GM19463 (cell line): ENCODE data around the gene ONECUT3.

Experiments used
- ATAC-seq: cut with Tn5 transposase; IDR thresholded peaks from one replicate; pipeline ENCODE4 v1.9.1; 2021; ENCODE audit warnings: mild to moderate bottlenecking, moderate library complexity; ENCODE audit not compliant: unreplicated experiment

ONECUT3 gene

DNA sequence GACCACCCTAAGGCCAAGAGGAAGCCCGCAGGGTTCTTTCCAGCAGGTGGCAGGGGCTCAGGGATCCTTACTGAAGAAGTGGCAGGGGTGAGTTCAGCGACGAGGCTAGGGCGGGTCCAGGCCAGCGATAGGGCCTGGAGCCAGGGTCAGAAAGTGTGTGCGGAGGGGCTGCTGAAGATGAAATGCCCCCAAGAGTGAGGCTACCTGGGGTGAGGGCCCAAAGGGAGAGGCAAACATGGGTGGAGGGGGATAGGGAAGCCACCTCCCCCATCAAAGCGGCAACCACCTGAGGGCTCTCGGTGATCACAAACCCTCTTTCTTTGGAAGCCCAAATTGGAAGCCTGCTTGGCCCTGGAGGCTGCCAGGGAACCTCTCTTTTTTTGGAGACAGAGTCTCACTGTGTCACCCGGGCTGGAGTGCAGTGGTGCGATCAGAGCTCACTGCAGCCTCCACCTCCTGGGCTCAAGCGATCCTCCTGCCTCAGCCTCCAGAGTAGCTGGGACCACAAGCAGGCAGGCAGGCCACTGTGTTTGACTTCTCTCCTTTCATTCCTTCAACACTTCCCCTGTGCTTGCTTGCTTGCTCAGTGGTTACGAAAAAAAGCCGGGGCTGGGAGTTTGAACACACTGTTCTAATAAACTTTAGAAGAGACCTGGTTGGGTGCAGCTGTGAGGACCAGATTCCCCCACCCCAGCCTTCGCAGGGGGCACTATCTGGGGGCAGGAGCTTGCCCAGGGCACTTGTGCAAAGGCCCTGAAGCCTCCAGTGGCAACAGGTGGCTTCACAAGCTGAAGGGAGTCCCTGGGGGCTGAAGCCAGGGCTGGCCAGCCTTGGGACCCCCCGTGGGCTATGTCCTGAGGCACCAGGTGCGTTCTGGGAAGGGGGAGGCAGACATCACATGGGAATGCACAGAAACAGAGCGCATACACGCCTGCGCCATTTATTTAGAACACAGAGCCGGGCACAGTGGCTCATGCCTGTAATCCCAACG is 60.2 kb downstream of the ONECUT3 start:
- ATAC-seq = no peak

- no peak for ATAC-seq
Observed at GRCh38 chr19:1814391-1814790, 61.1 kb downstream of the ONECUT3 start.

DNA sequence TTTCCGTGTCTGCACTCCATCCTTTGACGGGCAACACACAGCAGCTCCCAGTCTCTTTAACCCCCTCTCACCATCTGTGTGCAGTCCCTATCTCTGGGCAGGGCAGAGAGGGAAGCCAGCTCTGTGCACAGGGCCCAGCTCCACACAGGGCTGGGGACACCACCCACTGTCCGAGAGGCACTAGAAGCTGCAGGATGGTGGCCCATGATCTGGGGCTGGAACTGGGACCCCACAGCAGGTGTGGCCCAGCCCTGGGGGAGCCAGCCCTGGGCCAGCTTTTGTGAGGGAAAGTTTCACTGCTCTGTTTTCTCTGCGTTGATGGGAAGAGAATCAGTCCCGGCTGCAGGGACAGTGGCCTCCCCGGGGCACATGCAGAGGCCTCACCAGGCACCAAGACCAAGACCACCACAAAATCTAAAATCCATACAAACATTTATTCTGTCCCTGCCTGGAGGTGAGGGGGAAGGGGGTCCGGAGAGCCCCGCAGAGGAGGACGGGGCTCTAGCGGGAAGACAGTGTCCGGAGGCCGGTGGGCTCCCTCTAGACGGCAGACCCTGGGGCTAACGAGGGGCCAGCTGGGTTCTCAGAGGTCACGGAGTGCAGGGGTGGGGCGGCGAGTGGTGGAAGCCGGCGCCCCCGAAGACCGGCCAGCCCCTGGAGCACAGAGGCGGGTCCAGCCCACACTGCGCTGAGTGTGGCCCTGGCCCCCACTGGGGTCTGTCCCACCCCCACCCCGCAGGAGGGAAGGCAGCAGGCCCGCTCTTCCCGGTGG is 61.7 kb downstream of the ONECUT3 start:
- ATAC-seq = no peak

- ATAC-seq = no peak
Observed at GRCh38 chr19:1815605-1816529, 62.6 kb downstream of the ONECUT3 start.

DNA sequence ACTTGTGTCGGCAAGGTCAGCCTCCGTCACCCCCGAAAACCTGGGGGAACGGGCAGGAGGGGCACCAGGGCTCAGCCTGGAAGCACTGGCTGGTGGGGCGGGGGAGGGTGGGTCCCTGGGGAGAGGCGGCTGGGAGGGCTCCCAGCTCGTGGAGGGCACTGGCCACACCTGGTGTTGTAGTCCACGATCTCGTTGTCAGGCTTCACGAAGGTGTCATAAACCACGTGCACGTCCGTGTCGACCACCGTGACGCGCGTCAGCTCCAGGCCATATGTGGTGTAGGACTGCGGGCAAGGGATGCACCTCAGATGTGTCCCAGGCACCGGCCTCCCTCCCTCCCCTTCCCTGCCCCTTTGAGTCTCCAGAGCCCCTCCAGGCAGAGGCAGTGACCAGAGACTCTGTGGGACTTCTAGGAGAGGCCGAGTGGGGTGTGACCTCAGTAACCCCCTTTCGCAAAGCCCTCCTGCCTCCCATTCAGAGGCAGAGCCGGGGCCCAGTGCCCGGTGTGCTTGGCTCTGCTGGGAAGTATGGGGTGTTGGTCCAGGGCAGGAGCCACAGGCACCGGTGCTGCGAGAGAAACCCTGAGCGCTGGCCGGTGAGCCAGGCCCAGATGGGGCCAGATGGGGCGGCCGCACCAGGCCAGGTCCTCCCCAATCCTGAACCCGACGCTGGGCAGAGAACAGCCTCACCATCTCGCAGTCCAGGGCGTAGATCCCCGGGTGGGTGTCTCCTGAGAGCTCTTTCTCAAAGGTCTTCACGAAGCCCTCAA is 63.4 kb downstream of the ONECUT3 start:
- no peak for ATAC-seq

DNA sequence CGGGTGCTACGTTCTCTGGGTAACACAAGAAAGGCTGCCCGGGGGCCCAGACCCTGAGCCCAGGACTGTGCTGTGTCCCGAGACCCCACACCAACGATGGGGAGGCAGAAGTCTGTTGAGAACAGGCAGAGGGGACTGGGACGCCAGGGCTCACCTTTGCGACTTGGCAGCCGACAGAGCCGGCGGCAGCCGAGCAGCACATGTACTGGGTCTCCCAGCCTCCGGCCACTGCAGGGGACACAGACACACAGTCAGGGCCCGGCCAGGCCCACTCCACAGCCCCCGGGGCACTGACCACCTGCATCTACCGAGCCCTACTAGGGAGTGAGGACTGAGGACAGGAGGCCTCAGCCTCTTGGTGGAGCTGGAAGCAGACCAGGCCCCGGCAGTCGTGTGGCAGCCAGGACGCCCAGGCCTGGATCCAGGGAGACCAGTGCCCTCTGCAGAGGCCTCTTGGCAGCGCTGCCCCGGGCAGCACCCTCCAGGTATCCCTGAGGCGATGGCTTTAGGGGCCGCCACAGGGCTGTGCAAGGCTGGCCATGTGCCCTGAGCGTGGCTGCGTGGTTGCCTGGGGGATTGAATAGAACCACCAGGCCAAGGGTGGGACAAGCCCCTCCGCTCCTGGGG is 64.4 kb downstream of the ONECUT3 start:
- no peak for ATAC-seq

DNA sequence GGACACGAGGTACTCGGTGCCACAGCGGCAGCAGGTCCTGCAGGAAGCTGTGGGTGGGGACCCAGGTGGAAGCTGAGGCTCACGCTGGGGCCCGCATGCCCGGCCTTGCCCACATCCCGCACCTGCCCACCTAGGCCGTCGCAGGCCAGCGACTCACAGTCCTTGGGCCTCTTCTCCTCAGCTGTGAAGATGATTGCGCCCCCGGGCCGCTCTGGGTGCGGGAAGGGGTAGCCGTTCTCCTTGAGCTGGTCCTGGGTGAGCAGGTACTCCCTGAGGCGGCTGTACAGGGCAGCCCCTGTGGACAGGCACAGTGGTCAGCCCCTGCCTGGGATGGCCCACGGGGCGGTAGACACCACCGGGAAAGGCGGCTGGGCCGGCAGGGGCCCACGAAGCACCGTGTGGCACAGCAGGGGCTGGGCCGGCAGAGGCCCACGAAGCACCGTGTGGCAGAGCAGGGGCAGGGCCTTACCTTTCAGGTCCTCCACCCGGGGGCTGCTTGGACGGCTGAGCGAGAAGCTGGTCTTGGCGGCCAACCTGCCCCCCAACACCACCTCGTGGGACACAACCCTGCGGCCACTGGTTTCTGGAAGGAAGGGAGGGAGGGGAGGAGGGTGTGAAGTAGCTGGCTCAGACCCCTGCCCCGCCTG is 65.4 kb downstream of the ONECUT3 start:
- no peak for ATAC-seq

- ATAC-seq = no peak
Observed at GRCh38 chr19:1819341-1820255, 66.3 kb downstream of the ONECUT3 start.

- no peak for ATAC-seq
Observed at GRCh38 chr19:1822210-1822609, 68.9 kb downstream of the ONECUT3 start.

DNA sequence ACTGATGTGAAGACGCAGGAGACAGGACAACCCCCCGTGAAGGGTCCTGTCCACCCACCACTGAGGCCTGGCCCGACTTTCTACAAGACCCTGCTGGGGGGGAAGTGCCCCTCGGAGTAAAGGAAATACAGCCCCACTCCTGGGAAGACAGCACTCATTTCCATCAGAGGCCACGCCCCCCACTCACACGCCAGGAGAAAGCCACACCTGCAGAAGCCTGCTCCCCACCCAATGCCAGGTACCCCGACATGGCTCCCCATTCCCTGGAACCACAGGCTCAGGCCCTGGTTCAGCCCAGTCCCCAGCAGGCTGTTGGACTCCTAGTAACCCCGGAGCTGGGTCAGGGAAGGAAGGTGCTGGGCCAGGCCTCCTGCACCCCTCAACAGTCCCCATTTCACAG is 69.7 kb downstream of the ONECUT3 start:
- ATAC-seq = no peak

GRCh38 chr19:1823539-1824251 is 70.4 kb downstream of the ONECUT3 start:
- no peak for ATAC-seq

DNA sequence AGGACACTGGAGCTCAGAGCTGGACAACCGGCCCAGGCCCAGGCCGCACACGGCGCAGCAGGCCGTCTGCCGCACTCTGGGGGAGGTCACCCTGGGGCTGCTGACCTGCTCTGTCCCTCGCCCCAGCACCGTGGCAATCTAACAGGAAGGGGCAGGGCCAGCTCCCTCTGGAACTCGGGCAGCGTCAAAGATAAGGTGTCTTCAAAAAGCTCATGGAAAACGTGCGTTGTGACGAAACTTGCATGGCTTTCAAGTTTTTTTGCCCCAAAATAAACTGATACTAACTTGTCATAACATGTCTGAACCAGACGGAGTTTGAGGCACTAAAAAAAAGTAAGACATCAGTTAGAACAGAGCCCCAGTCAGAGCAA is 70.9 kb downstream of the ONECUT3 start:
- ATAC-seq = no peak

GRCh38 chr19:1825909-1826556 is 72.7 kb downstream of the ONECUT3 start:
- no peak for ATAC-seq

DNA sequence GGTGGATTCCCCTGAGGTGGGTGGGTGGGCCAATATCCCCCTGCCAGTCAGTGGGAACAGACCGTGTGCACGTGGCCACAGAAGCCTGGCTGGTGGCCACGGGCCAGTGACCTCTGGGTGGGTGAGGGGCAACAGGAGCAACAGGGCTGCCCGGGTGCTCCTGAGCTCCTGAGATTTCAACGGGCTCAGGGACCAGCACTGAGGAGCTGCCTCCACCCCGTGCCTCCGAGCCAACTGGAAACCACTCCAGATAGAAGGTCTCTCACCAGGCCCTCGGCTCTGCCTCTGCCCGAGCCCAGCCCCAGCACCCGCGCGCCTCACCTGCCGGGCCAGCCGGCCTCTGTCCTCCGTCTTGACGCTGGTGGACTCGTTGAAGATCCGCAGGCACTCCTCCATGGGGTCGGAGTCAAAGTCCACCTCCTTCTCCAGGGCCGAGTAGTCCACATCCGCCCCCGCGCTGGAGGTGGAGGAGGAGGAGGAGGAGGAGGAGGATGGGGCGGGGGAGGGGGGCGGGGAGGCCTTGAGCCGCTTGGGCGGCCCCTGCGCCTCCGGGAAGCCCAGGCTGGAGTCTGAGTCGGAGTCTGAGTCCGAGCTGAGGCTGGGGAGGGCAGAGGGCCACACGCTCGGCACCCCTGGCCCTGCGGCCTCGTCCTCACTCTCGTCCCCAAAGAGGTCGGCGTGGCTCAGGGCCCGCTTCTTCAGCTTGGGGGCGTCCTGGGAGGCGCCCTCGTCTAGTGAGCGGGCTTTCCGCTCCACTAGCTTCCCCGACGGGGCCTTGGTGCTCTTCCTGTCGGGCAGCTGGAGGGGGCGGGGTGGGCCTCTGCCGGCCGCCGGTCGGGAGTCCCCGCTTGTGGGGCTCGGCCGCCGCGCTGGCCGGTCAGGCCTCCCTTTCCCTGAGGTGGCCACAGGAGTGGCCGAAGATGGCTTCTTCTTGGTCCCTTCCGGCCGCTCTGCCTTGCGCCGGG is 73.5 kb downstream of the ONECUT3 start:
- ATAC-seq = no peak

- no peak for ATAC-seq
Observed at GRCh38 chr19:1827566-1828278, 74.4 kb downstream of the ONECUT3 start.
